ENCODE data around the gene USP4.
A peak's percentile ranks its signal among the peaks of the same experiment; 100 is the strongest.
"Not testable (repeated sequence)": the region's sequence is repeated elsewhere in the genome, so short reads cannot be mapped to it uniquely, and the experiment has no call there.

The USP4 gene

GRCh38 chr3:49358884-49359225, 19.0 kb upstream of the USP4 start:
- no peak for DNase-seq (ENCODE audit: insufficient read length, low spot score)
- no peak for FAIRE-seq

GRCh38 chr3:49358217-49358883, 18.5 kb upstream of the USP4 start, which contains the start of gene GPX1:
Gene GPX1, minus strand, starts transcription at chr3:49358353. Its CDS starts 75 bp downstream, at chr3:49358278.
- DNase-seq (ENCODE audit: insufficient read length, low spot score) (peak; percentile 88), FAIRE-seq (no peak)
- no peak for TF ChIP-seq CTCF (IDR thresholded peaks at IDR 0.05; ENCODE audit: insufficient read depth, missing control alignments)

More at GRCh38 chr3:49358884-49359225, 19.0 kb upstream of the USP4 start:
- TF ChIP-seq CTCF (IDR thresholded peaks at IDR 0.05; ENCODE audit: insufficient read depth, missing control alignments): no peak

- not testable (repeated sequence) for FAIRE-seq; DNase-seq (ENCODE audit: insufficient read length, low spot score)
These were observed 17.8 kb upstream of the USP4 start for GRCh38 chr3:49357443-49358216.

- DNase-seq (ENCODE audit: insufficient read length, low spot score); FAIRE-seq: not testable (repeated sequence)
These were observed 17.2 kb upstream of the USP4 start for GRCh38 chr3:49357095-49357442.

GRCh38 chr3:49352890-49353421, 13.1 kb upstream of the USP4 start:
- TF ChIP-seq CTCF (IDR thresholded peaks at IDR 0.05; ENCODE audit: insufficient read depth, missing control alignments): no peak
- no peak for DNase-seq (ENCODE audit: insufficient read length, low spot score)
- FAIRE-seq: no peak

- TF ChIP-seq CTCF (IDR thresholded peaks at IDR 0.05; ENCODE audit: insufficient read depth, missing control alignments): no peak
- DNase-seq (ENCODE audit: insufficient read length, low spot score) (no peak), FAIRE-seq (no peak)
These were observed 12.4 kb upstream of the USP4 start for GRCh38 chr3:49352281-49352680.

GRCh38 chr3:49351521-49352011, 11.7 kb upstream of the USP4 start:
- FAIRE-seq: no peak
- TF ChIP-seq CTCF (IDR thresholded peaks at IDR 0.05; ENCODE audit: insufficient read depth, missing control alignments): no peak
- no peak for DNase-seq (ENCODE audit: insufficient read length, low spot score)

Measured in D721Med (cell line).